ENCODE data around the gene RTRAF. TPM values are rescaled to one million over a fixed set of nuclear protein-coding genes. Genes with fewer than 3 reads are reported as not detected.

Gene RTRAF
- total and polyA plus RNA-seq, 2 donors (not counting 3 experiments of a cell fraction or from before 2014, with no cell fraction given) = 64.0 to 237 TPM

DNA sequence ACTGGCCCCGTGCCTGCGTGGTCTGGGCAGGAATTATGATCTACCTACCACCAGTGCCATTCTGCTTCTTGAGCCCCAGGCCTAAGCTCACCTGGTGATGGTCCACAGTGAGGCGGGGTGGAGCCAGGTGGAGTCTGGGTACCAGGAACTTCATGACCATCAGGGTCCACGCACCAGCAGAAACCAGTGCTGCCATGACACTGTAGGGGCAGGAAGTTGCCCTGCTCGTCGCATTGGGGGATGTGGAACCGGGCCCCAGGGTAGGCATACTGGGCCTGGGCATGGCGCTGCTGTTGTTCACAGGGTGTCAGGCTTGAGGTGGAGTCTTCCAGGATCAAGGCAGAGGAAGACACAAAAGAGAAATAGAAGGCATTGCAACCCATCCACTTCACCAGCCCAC is 29.6 kb downstream of the RTRAF start:
- DNase-seq (ENCODE audit: low read depth, low spot score) = no peak
- Histone ChIP-seq H3K9ac (replicated peaks; ENCODE audit: extremely low read depth, insufficient read depth, low read length) (no peak overlapping the region), H3K36me3 (ENCODE audit: control insufficient read depth in 2 of 2, extremely low read depth in 1 of 2, insufficient read depth in 2 of 2, low read length in 2 of 2) (no peaks in the 10 kb centered on the region), H4K20me1 (replicated peaks; ENCODE audit: control insufficient read depth, extremely low read depth, insufficient read depth, low read length) (no peaks in the 10 kb centered on the region), H3K27me3 (ENCODE audit: control insufficient read depth in 2 of 2, insufficient read depth in 2 of 2, low read length in 2 of 2) (peaks cover 0 to 2% of the 10 kb centered on the region in 2 experiments), H3K4me3 (replicated peaks in 1 of 3; ENCODE audit: insufficient read depth in 1 of 3, low read depth in 1 of 3, low read length in 3 of 3) (no peak overlapping the region), H3K9me1 (replicated peaks; ENCODE audit: control insufficient read depth, extremely low read depth, insufficient read depth, low read length) (no peaks in the 10 kb centered on the region), H3K4me2 (ENCODE audit: insufficient read depth, low read length) (no peak overlapping the region), H3K4me1 (ENCODE audit: control insufficient read depth, extremely low read depth, insufficient read depth, low read length) (peaks cover 53% of the 10 kb centered on the region), H2AFZ (ENCODE audit: low read depth, low read length) (no peak overlapping the region), H3K27ac (ENCODE audit: insufficient read depth, low read depth, low read length) (no peak overlapping the region), H3K79me2 (ENCODE audit: control insufficient read depth, insufficient read depth, low read length) (no peaks in the 10 kb centered on the region), H3K9me3 (replicated peaks; ENCODE audit: control insufficient read depth, insufficient read depth, low read length) (no peaks in the 10 kb centered on the region)
- ChIA-PET CTCF (interaction anchor here (1.4 to 3.4 kb wide), 3 partner anchors 9 to 53 kb away, joined by 5 to 15 read pairs (median 8); no protein-coding TSS in a partner anchor), POLR2A (no interaction called here)
- intact Hi-C loops (cut with micrococcal nuclease) = no loop called here
- TF ChIP-seq POLR2A (IDR thresholded peaks at IDR 0.05; ENCODE audit: low read depth, low read length) (no peak), GATA2 (IDR thresholded peaks at IDR 0.05; ENCODE audit: insufficient read depth, insufficient read length, low read depth, low read length) (no peak), FOS (IDR thresholded peaks at IDR 0.05; ENCODE audit: borderline replicate concordance, insufficient read depth, low read length) (no peak), JUN (IDR thresholded peaks at IDR 0.05; ENCODE audit: borderline replicate concordance, insufficient read depth, insufficient read length, low read depth) (no peak), POLR2AphosphoS5 (IDR thresholded peaks at IDR 0.05; ENCODE audit: insufficient read depth, low read depth, low read length) (no peak), EZH2 (IDR thresholded peaks at IDR 0.05; ENCODE audit: borderline replicate concordance, low read depth, low read length, severe bottlenecking) (no peak), MYC (IDR thresholded peaks at IDR 0.05; ENCODE audit: low read depth, low read length) (no peak)
- TF ChIP-seq, protein P1, sequence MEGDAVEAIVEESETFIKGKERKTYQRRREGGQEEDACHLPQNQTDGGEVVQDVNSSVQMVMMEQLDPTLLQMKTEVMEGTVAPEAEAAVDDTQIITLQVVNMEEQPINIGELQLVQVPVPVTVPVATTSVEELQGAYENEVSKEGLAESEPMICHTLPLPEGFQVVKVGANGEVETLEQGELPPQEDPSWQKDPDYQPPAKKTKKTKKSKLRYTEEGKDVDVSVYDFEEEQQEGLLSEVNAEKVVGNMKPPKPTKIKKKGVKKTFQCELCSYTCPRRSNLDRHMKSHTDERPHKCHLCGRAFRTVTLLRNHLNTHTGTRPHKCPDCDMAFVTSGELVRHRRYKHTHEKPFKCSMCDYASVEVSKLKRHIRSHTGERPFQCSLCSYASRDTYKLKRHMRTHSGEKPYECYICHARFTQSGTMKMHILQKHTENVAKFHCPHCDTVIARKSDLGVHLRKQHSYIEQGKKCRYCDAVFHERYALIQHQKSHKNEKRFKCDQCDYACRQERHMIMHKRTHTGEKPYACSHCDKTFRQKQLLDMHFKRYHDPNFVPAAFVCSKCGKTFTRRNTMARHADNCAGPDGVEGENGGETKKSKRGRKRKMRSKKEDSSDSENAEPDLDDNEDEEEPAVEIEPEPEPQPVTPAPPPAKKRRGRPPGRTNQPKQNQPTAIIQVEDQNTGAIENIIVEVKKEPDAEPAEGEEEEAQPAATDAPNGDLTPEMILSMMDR (IDR thresholded peaks at IDR 0.05; ENCODE audit: extremely low read depth in 1 of 2, insufficient read depth in 1 of 2, low read depth in 1 of 2, low read length in 2 of 2) = no peak
- TF ChIP-seq, protein P2, sequence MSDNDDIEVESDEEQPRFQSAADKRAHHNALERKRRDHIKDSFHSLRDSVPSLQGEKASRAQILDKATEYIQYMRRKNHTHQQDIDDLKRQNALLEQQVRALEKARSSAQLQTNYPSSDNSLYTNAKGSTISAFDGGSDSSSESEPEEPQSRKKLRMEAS (IDR thresholded peaks at IDR 0.05; ENCODE audit: insufficient read depth, insufficient read length) = no peak
- dilution Hi-C loops (cut with MboI; ENCODE audit: extremely low pct_ligation_motif_present, low sequenced_read_pairs) = no loop called here
- BruUV-seq (replicated peaks) = no TSS peak
- FAIRE-seq = no peak

Data from endothelial cell of umbilical vein (primary cell).